HG03442 (cell line): ENCODE measurements around the gene SLC6A11.

Experiments
- ATAC-seq: cut with Tn5 transposase; IDR thresholded peaks from one replicate; pipeline ENCODE4 v1.9.1; 2021; ENCODE audit warnings: mild to moderate bottlenecking, moderate library complexity; ENCODE audit not compliant: unreplicated experiment

The SLC6A11 gene

DNA sequence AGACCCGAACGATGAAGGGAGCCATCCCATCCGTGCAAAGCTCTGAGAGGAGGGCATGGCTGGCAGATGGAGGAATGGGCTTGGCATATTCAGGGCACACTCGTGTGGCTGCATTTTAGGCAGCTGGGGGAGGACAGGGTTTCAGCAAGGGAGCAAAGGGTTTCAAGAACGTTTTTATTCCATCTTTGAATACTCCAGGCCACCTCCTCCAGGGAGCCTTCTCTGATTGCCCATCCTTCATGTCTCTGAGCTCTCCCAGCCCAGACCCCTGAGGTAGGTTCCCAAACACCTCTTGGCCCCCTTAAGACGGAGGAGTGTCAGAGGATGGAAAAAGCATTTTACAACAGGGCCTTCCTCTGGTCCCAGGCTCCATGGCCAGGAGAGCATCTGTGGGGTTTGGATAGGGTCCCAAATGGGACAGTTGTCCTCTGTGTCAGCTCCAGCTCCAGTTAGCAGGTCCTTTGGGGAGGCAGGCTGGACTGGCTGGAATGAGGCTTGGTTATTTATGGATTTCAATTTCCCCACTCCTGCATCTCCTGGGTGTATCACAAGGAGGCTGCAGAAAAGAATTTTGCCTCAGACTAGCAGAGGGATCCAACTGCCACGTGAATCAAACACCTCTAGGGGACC, 158.8 kb downstream of the SLC6A11 start:
- ATAC-seq = no peak

DNA sequence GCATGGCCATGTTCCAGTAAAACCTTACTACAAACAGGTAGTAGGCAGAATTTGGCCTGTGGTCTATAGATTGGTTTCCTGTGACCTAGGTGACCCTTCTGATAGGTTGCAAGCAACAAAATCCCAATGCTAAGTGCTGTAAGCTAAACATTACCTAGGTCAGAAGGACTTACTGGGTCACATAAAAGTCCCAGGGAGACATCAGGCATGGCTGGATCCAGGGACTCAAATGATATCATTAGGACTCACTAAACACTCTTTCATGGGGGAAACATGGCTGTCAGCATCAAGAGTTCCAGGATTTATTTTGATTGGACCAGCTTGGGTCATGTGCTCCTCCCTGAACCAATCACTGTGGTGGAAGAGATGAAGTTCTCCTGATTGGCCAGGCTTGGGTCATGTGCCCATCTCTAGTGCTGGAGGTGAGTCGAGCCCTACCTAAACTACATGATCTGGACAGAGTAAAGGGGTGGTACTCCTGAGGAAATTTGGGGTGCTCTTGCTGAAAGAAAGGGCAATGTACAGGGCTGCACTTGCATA, 159.7 kb downstream of the SLC6A11 start:
- no peak for ATAC-seq

DNA sequence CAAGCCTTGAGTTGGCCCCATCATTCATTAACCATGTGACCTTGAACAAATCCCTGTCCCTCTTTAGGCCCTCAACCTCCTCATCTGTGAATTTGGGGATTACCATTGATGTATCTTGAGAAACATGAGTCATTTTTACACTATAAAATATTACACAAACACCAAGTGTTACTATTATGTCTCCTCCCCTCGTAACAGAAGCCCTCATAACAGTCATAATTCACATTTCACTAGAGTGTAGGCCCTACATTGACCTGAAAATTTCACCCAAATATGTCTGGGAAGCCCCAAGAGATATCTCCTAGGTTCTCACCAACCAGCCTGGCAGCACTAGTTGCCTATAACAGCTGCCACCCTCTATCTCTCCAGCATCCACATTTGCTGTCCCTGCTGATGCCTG, 160.7 kb downstream of the SLC6A11 start:
- no peak for ATAC-seq

DNA sequence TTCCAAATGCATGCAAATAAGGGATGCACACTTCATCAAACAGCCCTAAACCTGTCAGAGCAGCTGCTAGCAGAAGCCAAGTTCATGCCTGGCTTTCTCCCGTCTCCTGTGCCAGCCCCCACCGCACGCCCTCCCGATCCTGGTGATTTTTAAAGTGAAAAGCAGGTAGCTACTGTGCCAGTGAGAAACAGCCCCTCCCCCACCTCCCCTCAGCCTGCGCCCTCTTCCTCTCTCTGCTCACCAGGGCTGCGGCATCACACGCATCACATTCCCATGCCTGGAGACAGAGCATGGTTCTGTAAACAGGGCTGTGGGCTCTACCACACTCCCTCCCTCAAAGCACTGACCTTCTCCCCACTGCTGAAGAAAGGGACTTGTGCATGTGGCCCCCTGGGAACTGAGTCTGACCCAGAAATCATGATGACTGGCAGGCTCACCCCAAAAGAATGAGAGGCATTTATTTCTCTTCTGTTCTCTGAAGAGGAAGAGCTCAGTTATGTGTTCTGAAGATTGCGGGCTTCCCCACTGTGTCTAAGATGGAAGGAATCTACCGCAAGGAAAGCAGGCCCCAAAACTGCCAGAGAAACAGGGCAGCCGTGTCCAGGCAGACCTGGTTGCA, 162.0 kb downstream of the SLC6A11 start:
- no peak for ATAC-seq

DNA sequence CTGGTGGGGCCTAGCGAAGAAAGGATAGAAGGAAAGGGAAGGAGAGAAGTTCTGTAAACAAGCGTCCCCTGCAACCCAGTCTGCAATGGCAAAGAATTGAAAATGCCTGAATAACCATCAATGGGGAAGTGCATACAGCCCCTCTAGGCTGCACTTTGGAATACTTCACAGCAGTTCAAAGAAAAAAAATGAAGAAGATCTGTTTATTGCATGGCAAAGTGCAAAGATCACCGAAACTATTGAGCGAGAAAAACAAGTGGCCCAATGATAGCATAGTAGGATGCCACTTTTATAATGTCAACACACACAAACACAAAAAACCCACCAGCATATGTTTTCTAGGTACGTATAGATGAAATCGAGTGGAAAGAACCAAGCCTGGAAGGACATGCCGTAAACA, 162.9 kb downstream of the SLC6A11 start:
- ATAC-seq = no peak

DNA sequence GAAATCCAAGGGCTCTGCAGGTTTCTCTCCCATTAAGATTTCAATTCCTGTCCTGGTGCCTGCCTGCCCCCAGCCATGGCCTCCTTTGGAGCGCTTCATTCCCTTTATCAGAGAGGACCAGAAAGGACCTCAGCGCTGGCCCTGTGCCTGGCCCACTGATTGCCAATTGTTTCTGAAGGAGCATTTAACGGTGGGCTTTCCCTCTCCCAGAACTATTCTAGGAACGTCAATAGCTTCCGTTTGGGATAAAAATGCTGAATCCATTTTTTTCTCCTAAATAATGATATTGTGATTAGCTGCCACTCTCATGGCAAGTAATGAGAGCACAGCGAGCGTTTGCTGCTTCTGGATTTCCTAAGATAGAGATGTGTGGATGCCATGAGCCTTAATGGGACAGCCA, 164.3 kb downstream of the SLC6A11 start:
- no peak for ATAC-seq

DNA sequence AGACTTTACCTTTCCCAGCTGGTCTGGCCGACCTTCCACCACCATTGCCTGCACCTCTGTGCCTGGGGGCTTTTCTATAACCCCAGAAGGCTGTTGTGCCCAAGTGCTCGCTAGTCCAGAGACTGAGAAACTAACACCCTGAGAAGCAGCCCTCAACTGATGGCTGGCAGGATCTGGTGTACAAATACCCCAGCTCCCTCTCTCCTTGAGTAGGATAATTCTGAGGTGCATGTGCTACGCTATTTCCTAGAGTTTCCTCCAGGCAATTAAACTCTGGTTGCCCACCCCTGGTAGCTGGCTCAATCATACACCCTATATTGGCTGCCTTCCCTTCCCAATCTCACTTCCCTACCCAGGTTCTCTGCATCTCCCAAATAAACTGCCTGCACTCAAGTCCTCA, 165.0 kb downstream of the SLC6A11 start:
- ATAC-seq = no peak

DNA sequence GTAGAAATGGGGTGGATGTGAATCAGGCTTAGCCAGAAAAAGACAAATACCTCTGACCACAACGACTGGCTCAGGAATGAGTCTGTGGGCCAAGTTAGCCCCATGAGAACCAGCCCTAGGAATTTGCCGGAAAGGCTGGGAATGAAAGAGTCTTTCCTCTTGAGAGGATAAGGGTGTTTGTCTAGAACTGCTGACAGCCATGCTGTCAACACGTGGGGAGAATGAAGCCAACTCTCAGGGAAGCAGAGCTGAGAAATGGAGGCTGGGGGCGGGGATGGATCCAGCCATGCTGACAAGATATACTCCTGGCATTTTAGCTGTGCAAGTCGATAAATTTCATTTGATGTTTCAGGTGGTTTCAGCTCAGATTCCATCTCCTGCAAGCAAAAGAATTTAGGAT, 165.9 kb downstream of the SLC6A11 start:
- no peak for ATAC-seq

DNA sequence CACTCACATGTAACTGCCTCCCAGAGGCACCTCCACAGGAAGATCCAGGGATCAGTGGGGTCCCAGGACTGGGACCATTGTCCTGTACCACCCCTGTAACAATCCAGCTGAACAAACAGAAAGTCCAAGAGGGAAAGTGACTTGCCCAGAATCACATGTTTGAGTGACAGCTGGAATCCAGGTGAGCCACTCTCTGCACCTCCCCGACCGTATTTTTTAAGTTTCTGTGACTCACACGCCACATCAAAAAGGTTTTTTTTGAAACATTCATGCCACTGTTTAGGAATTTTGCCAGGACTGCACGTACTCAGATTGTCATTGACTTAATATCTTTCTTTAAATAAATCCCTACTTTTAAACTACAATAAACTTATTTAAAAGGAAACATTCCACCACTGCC, 166.8 kb downstream of the SLC6A11 start:
- ATAC-seq = no peak

DNA sequence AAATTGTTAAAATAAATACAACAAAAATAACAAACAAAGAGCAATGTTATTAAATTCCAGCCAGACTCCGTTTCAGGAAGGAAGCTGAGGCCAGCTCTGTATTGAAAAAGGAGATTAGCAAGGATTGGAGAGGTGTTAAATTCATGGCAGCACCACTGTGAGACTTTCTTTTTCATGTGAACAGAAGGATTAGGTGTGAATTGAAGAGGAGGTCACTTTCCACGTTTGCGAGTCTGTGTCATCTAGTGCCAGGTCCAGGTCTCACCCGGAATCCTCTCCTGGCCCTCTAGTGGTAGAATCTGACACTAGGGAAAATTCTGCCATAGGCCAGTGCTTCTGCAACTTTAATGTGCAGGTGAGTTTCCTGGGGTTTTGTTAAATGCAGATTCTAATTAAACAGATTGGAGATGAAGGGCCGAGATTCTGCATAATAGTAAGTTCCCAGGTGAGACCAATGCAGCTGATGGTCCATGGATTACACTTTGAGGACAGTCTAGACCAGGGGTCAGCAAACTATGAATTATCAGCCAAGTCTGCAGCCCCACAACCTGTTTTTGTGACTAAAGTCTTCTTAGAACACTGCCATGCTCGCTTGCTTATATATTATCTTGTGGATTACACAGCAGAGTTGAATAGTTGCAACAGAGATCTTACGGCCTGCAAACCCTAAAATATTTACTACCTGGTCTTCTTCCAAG, 167.3 kb downstream of the SLC6A11 start:
- ATAC-seq = peak; percentile 42

DNA sequence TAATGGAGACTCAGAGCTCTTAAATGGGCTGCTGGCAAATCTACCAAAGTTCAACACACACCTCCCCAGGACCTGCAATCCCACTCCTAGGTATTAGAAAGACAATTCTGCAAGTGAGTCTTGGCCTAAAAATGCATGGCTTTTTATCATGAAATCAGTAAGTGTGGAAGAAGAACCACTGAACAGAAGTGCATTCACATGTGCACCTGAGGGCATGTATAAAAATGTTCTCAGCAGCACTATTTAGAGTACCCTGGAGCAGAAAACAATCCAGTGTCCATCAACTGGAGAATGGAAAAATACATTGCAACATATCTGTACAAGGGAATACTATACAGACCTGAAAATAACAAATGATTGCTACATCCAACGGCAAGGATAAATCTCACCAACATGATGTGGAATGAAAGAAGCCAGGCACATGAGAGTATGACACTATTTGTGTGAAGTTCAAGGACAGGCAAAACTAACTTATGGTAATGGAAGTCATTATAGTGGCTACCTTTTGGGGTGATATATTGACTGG, 168.4 kb downstream of the SLC6A11 start:
- ATAC-seq = no peak

DNA sequence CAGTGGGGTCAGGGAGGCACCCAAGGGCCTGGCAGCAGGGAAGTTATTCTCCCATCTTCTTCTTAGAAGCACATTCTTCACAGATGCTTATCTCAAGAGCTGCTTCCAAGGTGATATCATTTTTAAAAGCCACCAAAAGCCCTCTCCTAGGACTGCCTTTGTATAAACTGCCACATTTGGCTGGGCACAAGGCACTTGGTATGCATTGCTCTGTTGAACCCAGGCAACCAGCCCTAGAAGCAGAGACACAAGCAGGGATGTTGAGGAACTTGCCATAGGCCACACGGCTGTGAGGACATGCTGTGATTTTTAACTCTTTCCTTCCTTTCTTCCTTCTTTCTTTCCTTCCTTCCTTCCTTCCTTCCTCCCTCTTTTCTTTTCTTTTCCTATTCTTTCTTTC, 169.2 kb downstream of the SLC6A11 start:
- no peak for ATAC-seq

DNA sequence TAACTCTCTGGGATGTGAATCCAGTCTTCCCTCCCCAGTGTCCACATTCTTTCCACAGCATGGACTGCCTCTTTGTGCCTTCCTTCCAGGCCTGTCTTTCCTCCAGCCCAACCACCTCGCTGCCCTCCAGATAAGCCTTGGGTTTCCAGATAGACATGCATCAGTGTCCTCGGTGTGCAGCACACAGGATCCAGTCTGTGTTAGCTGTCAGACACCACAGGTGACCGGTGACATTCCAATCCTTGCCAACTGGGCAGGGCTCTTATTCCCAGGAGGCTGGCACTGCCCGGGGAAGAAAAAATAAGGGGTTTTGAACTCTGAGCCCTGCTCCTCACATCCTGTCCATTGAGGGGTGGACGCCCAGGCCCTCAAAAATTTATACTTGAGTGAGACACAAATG, 170.6 kb downstream of the SLC6A11 start:
- ATAC-seq = no peak

DNA sequence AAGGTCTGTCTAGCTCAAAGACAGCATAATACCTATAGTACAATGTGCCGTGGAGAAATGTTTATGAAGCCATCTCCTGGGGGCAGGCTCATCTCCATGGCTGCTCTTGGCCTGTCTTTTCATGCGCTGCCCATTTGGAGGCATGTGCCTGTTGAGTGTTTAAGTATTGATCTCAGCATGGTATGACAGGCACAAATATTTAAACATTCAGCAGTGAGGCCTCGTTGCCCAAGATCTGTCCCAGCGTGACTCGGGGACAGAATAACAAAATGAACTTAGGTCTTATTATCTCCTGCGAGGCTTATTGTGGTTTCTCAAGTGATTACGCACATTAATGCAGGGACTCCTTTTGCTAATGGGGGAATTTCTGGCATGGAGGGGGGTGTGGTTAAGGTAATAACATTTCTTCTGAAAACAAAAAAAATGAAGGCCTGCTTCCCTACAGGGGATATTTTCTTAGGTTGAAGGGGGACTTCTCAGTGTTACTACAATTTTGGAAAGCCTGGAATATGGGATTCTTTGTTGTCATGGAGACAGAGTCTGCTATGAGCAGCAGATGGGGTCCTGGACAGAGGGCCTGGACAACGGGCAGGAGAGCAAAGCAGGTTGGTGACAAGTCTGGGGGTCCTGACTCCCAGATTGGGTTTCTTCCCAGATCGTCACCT, 172.1 kb downstream of the SLC6A11 start:
- no peak for ATAC-seq

DNA sequence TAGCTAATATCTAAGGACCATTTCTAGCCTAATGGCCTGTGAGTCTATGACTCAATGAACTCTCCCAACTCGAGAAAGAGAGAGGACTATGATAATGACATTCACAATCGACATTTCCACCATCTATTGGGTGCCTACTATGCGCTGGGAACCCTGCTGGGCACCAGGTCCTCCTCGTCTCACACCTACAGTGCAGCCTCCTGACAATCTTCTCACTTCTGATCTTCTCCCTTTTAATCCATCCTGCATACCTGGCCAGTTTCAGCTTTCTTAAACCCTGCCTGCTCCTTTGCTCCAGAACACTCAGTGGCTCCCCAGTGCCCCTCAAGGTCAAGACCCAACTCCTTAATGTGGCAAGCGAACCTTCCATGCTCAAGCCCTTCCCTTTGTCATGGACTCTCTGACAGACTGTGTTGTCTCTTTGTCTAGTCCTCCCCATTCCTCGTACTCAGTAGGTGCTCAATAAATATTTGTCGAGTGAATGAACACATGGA, 173.0 kb downstream of the SLC6A11 start:
- no peak for ATAC-seq
